Activated CD8-positive, alpha-beta memory T cell treated with anti-CD3 and anti-CD28 coated beads for 36 hours (primary cell): ENCODE data around the gene FAM186B. TPM values are rescaled to one million over a fixed set of nuclear protein-coding genes. Genes with fewer than 3 reads are reported as not detected.

Experiments
- CTCF ChIA-PET: fragments of 350-600 bp; sonication (Branson Sonifier 250); formaldehyde crosslinking; loops from one replicate; lab custom pipeline; 2021; ENCODE audit warnings: antibody characterized with exemption; lab: Charles Lee
- POLR2A ChIA-PET: fragments of 350-600 bp; sonication (Branson Sonifier 250); formaldehyde crosslinking; loops from one replicate; lab custom pipeline; 2021; ENCODE audit warnings: antibody characterized with exemption; lab: Charles Lee
- total RNA-seq, 2 experiments: library from RNA; stranded (reverse); gene quantifications; one replicate each; pipeline ENCODE4 v1.2.3, GENCODE V29; 2021

FAM186B gene
- total RNA-seq, 2 experiments from 2014 or later: 0.17 TPM; not detected in 1

DNA sequence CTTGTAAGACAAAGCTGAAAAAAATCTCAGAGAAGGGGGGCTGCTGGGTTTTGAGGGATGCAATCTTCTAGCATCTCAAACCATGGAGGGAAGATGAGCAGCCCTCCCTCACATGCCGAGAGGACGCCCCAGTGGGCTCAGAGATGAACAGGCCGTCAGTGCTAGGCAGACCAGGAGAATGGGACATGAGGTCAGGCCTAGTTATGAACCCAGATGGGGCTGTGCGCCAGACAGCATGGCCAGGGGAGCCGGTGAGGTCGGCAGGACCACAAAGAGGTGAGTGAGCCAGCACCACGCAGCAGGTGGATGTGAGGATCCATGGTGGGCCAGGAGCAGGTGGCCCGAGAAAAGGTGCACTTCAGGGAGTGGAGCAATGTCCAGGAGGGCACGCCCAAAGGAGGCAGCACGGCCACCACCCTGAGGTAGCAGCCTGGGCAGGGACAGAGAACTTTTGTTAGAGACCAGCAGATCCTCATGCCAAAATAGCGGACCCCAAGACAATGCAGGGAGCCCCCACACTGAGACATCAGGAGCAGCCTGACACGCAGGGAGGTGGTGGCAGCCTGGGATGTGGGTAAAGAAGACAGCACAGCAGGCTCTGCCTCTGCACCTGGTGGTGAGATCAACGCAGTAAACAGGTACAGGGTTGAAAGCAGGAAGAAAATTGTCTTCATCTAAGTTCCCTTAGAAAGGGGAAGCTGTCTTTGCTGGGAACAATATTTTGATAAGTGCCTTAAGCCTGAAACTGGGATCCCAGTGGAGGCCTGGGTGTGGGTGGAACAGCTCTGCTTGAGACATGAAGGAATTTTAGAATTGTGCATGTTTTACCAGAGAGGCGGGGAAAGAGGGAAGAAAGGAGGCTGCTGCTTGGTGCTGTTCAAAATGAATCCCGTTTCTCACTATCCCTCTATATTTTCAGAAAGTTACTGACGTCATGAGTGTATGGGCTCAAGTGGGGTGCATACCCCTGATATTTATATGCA is 19.7 kb downstream of the FAM186B start:
- CTCF ChIA-PET: no interaction called here
- POLR2A ChIA-PET: no interaction called here

DNA sequence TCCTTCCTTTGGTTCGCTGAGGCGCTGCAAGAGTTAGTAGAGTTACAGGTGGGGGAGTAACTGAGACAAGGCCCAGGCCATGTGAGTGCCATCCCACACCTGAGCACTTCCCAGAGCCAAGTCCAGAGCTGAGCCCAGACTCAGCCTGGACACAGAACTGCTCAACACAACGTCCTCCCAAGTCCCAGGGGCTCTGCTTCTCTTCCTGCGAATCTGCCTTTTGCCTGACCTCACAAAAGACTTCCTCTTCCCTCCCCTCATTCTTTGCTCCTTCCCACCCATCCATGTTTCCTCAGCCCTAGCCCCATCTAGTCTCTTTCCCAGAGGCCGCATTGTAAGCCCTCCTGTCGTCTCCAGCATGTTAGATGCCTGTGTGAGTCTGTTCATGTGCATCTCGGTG is 20.8 kb downstream of the FAM186B start:
- ChIA-PET POLR2A (no interaction called here), CTCF (interaction anchor here (1.0 kb wide), 1 partner anchor 40 kb away, joined by 3 read pairs; no protein-coding TSS in a partner anchor)

DNA sequence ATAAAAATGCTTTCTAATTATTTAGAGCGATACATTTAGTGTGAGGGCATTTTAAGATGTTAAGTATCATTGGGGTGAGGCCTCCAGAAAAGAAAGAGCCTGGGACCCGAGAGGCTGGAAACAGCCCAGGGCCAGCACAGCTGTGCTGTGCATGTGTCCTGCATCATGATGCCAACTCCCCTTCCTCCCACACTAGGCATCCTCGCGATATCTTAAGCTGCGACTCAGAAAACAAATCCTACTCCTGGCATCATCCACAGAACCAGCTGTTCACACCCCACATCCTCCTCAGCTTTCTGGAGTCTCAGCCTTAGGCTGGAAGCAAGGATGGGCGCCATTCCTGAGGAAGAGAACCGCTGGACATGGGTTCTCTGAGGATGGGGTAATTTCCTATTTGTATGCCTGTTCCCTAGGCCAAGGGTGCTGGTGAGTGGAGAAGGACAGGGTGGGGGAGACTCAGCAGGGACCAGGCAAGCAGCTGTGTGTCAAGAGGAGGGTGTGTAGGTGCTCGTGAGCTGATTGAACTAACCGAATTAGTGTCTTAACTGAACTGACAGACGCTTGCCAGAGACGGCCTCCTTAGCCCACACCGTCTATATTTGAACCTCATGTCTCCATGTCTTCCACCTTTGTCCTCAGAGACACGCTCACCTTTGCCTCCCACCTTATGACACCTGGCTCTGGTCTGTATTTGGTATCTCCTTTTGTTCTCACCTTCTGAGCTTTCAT is 21.9 kb downstream of the FAM186B start:
- ChIA-PET POLR2A (no interaction called here), CTCF (interaction anchor here (1.0 to 1.1 kb wide), 2 partner anchors 41 to 70 kb away, joined by 3 read pairs; no protein-coding TSS in a partner anchor)

DNA sequence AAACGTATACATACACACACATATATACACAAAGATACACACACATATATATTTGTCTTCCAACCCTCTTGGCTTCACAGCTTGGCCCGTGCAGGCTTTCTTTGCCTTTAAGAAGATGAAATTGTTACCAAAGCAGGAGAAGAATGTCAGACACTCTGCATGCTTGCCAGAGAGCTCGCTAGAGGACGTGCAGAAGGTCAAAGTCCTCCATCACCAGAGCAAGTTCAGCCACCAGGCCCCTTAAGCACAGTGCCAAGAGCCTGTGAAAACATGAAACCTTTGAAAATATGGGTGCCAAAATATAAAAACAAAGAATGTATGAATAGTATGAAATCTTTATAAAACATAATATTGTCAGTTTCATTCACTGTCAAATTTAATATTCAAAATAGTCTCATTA is 22.6 kb downstream of the FAM186B start:
- ChIA-PET CTCF (interaction anchor here (1.1 kb wide), 1 partner anchor 69 kb away, joined by 3 read pairs; no protein-coding TSS in a partner anchor), POLR2A (no interaction called here)

DNA sequence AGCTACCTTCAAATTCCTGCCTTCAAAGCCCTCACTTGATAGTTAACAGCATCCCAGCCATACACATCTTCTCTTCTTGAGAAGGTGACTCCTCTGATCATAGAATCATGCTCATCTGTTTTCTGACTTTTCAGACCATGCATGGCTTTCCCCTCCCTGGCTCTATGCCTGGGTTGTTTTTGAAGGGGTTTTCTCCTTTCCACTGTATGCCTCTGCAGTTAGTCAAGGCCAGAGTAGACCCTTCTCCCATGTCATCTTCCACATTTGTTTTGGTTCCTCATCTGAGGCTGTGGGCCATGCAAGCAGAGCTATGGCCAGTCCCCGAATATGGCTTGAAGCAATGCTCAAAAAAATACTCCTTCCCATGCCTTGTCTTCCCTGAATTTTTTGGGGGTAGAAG is 23.2 kb downstream of the FAM186B start:
- CTCF ChIA-PET: interaction anchor here (0.7 kb wide), 1 partner anchor 223 kb away, joined by 4 read pairs; no protein-coding TSS in a partner anchor
- POLR2A ChIA-PET: no interaction called here

DNA sequence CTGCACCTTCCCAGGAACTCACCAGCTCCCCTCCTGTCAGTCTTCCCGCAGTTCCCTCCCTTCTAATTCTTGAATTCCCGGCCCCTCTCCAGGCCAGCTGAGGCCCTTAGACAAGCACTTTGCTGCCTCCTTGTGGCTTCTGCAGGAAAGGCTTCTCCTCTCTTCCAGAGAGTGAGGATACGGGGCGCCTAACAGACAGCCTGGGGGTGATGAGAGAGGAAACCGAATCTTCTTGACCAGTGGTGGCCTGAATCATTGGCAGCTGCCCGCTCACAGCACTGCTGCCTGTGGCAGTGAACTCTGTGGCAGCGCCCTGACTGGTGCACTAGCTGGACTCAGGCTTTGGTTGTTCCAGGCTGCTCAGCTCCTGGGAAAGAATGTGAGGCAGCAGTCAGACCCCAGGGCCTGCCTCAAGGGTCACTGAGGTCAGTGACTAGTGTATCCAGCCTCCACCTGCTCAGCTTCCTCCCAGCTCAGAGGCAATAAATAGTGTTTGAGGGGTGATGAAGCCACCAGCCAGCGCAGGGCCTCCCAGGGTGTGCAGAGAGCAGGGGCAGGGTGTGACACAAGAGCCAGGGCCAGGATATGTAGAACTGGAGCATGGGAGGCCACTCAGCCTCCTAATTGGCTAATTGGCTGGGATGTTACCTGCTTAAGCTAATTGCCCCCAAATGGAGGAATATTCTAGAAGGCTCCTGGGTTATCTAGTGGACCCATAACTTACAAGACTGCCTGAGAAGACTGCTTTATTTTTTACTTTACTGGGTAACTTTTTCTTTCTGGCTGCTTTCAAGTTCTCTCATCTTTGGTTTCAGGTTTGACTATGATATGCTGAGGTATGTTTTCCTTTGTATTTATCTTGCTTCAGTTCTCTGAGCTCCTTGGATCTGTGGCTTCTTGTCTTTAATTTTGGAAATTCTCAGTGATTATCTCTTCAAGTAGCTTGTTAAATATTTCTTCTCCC is 24.6 kb downstream of the FAM186B start:
- ChIA-PET CTCF (interaction anchor here (0.7 to 2.0 kb wide), 8 partner anchors 8 to 233 kb away, joined by 3 to 10 read pairs (median 4); no protein-coding TSS in a partner anchor), POLR2A (no interaction called here)

DNA sequence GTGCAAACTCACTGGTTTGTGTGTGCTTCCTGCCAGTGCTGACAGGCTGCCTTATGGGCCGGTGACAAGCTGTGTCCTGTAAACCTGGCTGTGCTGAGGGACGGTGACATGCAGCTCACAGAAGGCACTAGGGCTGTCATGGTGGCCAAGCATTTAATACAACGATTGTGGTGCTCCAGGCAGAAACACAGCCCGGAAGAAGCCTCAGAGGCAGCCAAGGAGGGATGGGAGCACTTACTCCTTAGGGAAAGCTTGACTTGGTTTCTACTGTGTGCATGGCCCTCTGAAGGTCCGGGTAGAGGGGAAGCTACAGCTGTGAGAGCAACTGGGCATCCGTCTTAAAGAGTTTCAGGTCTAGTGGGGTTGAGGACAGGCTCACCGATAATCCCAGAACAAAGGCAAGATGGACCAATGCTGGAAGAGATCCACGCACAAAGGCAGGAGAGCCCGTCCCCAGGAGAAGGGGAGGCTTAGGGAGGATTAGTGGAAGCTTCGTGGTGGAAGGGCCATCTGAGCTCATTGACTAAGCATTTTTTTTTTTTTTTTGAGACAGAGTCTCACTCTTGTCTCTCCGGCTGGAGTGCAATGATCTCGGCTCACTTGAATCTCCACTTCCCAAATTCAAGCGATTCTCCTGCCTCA is 26.8 kb downstream of the FAM186B start:
- ChIA-PET CTCF (interaction anchor here (0.8 to 1.2 kb wide), 2 partner anchors 45 to 59 kb away, joined by 3 to 4 read pairs; partner anchors contain the start of gene PRPF40B), POLR2A (no interaction called here)

GRCh38 chr12:49577589-49578315 is 27.7 kb downstream of the FAM186B start:
- CTCF ChIA-PET: no interaction called here
- POLR2A ChIA-PET: no interaction called here

DNA sequence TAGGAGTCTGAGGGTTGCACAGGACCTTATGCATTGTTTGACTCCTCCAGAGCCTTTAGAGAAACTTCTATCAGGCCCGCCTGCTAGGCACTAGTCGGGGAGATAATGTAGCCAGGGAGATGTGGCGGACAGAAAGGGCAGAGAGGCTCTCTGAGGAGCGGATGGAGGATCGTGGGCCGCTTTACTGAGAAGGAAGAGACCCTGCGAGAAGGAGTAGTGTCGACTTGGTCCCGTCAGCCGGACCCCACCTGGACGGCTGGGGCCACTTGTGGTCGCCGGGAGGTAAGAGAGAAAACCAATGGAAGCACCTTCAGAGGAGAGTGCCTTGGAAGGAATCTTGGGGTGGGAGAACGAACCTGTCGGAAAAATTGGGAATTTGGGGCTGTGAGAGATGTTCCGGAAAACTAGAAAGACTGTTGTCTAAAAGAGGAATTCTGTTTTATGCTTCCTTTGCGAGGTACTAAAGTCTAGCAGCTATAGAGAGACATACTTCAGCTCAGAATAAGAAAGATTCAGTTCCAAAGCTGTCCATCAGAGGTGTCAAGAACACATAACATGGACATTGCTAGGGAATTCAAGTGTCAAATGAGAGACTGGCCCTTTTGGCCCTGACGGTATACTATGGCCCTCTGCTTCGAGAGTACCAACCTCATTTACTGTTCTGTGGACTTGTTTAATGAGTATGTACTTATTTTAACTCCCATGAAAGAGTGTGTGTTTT is 36.8 kb downstream of the FAM186B start:
- ChIA-PET CTCF (no interaction called here), POLR2A (interaction anchor here (0.5 to 0.6 kb wide), 4 partner anchors 13 to 1186 kb away, joined by 3 to 6 read pairs (median 3); no protein-coding TSS in a partner anchor)

- POLR2A ChIA-PET: interaction anchor here (1.0 kb wide), 1 partner anchor 173 kb away, joined by 3 read pairs; the partner anchor contains the start of gene TMBIM6
- CTCF ChIA-PET: interaction anchor here (1.0 to 2.5 kb wide), 4 partner anchors 11 to 173 kb away, joined by 3 to 8 read pairs (median 4); partner anchors contain the start of gene TMBIM6
Observed at GRCh38 chr12:49567611-49568441, 37.6 kb downstream of the FAM186B start, which contains the start of gene MCRS1. Gene MCRS1 (minus strand): TSS chr12:49568142. CDS start chr12:49566731, 1,411 bp downstream.

DNA sequence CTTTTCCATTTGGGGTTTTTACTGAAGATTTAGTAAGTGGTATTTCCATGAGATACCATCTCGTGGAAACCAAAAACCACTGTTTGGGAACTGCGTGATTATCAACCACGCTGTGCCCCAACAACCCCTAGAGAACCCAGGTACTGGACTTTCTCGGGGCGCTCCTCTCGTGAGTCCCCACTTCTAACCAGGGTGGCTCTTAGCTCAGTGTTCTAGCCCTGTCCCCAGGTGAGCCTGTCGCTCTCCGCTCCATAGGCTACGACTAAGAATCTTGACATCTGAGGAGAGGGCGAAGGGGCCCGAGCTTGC is 38.2 kb downstream of the FAM186B start:
- CTCF ChIA-PET: interaction anchor here (0.6 to 2.5 kb wide), 9 partner anchors 11 to 282 kb away, joined by 3 to 8 read pairs (median 3); partner anchors contain the start of genes KCNH3 and TMBIM6
- POLR2A ChIA-PET: interaction anchor here (0.8 to 1.0 kb wide), 2 partner anchors 29 to 174 kb away, joined by 3 read pairs; partner anchors contain the start of gene TMBIM6

- CTCF ChIA-PET: interaction anchor here (0.5 to 2.5 kb wide), 7 partner anchors 14 to 779 kb away, joined by 3 to 8 read pairs (median 3); partner anchors contain the start of gene KCNH3
- POLR2A ChIA-PET: interaction anchor here (0.8 kb wide), 1 partner anchor 28 kb away, joined by 3 read pairs; no protein-coding TSS in a partner anchor
Observed at GRCh38 chr12:49566361-49566760, 39.1 kb downstream of the FAM186B start.

DNA sequence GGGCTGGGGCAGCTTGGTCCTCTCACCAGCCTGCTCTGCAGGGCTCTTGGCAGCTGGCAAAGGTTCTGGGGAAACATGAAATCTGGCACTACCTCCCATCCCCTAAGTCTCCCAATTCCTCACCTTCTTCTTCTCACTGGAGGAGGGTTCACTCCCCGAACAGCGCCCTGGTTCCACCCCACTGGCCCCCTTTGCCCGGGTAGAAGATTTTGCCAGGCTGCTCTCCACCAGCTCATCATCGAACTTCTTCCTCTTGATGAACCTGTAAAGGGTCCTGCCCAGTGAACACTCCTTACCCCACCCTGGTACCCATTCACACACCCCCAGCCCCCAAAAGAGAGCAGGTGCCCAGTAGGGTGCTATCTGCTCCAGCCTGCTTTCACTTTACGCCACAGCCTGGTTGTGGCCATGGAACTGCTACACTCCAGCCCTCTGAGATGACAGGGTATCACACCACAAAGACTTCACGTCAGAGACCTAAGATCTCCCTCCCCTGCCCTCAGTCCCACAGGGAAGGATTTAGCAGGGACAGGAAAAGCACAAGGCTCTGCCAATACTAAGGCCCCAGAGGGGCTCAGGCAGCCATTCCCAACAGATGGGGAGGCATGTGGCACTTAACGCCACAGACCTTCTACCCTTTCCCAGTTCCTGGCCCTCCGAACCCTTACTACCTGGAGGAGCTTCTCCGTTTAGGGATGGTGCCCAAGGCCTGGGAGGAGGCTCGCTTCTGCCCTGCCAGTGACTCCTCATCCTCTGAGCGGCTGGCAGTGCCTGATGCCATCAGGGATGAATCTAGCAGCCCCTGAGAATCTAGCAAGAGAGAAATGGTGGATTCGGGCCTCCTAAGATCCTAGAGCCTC is 39.8 kb downstream of the FAM186B start:
- ChIA-PET CTCF (interaction anchor here (0.5 to 2.5 kb wide), 2 partner anchors 14 to 778 kb away, joined by 3 to 8 read pairs; no protein-coding TSS in a partner anchor), POLR2A (no interaction called here)

DNA sequence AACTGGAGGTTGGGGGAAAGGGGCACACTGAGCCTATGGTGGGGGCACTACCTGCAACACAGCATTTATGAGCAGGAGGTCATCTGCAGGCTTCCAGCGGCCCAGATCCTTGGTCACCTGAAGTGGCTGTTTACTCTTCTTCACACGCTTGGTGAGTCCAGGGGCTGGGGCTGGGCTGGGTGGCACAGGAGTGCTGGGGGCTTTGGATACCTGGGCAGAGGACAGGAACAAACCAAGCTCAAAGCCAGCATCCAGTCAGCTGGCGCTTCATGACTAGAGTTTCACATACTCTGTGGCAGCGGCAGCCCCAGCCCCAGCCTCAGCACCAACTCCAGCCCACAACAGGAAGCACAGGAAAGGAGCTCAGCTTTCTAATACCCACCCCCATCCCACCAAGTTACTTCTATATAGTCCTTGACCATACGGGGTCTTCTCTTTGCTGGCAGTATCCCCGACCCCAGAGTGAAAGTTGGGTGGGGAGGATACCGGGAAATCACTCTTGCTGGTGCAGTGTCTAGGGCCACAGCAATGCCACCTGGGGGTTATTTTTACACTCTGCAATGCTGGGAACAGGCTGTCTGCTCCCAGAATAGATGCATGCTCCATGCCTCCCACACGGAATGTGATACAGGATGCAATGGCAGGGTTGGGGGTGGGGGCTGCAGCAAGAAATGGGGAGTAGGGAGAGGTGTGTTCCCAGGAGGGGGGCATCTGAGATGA is 40.6 kb downstream of the FAM186B start:
- CTCF ChIA-PET: interaction anchor here (1.4 kb wide), 1 partner anchor 16 kb away, joined by 3 read pairs; no protein-coding TSS in a partner anchor
- POLR2A ChIA-PET: no interaction called here
